Mesenchymal stem cell (in vitro differentiated cells and primary cell): ENCODE results near the gene PRXL2A.

Experiments
- DNase-seq: peaks from one replicate; pipeline ENCODE4 v3.0.0-alpha.2; 2013
- H2AFZ ChIP-seq: one replicate; pipeline ENCODE4 v1.6.1; 2013; ENCODE audit warnings: low read depth, mild to moderate bottlenecking, control low read depth, inconsistent platforms, low read length, moderate library complexity
- H2AK5ac ChIP-seq: 2 replicates; pipeline ENCODE4 v1.6.1; 2013; ENCODE audit warnings: low read length, moderate library complexity, mild to moderate bottlenecking, inconsistent platforms; ENCODE audit not compliant: severe bottlenecking
- H2BK120ac ChIP-seq: one replicate; pipeline ENCODE4 v1.6.1; 2013; ENCODE audit warnings: low read depth, mild to moderate bottlenecking, inconsistent platforms, low read length, moderate library complexity
- H2BK12ac ChIP-seq, 2 experiments: one replicate each; pipeline ENCODE4 v1.6.1; 2013; ENCODE audit warnings: inconsistent platforms in 2 of 2, low read length in 2 of 2, mild to moderate bottlenecking in 2 of 2, moderate library complexity in 2 of 2, control low read depth in 1 of 2
- H2BK15ac ChIP-seq: one replicate; pipeline ENCODE4 v1.6.1; 2013; ENCODE audit warnings: mild to moderate bottlenecking, low read depth, inconsistent platforms; ENCODE audit not compliant: poor library complexity, severe bottlenecking
- H2BK5ac ChIP-seq: 2 replicates; pipeline ENCODE4 v1.6.1; 2013; ENCODE audit warnings: low read depth, mild to moderate bottlenecking, low read length, control low read depth, inconsistent platforms; ENCODE audit not compliant: poor library complexity, severe bottlenecking
- H3K14ac ChIP-seq, 2 experiments: one replicate each; pipeline ENCODE4 v1.6.1; 2013; ENCODE audit warnings: inconsistent platforms in 2 of 2, low read length in 2 of 2, control low read depth in 1 of 2, mild to moderate bottlenecking in 1 of 2, moderate library complexity in 1 of 2
- H3K18ac ChIP-seq, 2 experiments: one replicate each; pipeline ENCODE4 v1.6.1; 2013; ENCODE audit warnings: inconsistent platforms in 2 of 2, low read length in 2 of 2, control low read depth in 1 of 2, low read depth in 1 of 2, mild to moderate bottlenecking in 1 of 2
- H3K23ac ChIP-seq, 2 experiments: one replicate each; pipeline ENCODE4 v1.6.1; 2013; ENCODE audit warnings: inconsistent platforms in 2 of 2, low read length in 2 of 2, mild to moderate bottlenecking in 2 of 2, moderate library complexity in 2 of 2, control low read depth in 1 of 2
- H3K27ac ChIP-seq: 2 replicates; pipeline ENCODE4 v1.5.1; 2013; ENCODE audit warnings: mild to moderate bottlenecking, moderate library complexity, low read length, control low read depth, inconsistent platforms; ENCODE audit not compliant: poor library complexity, severe bottlenecking
- H3K27me3 ChIP-seq, 2 experiments: 2 replicates each; pipeline versions ENCODE4 v1.6.1 to v1.7.0; 2013; ENCODE audit warnings: low read length in 2 of 2, mild to moderate bottlenecking in 2 of 2, moderate library complexity in 2 of 2, control low read depth in 1 of 2, inconsistent platforms in 1 of 2; ENCODE audit not compliant: control insufficient read depth in 1 of 2, insufficient read depth in 1 of 2
- H3K36me3 ChIP-seq, 2 experiments: 2 replicates each; pipeline versions ENCODE4 v1.6.1 to v1.7.0; 2013; ENCODE audit warnings: low read length in 2 of 2, control low read depth in 1 of 2, inconsistent platforms in 1 of 2, low read depth in 1 of 2, mild to moderate bottlenecking in 1 of 2; ENCODE audit not compliant: insufficient read depth in 2 of 2, control insufficient read depth in 1 of 2
- H3K4ac ChIP-seq, 2 experiments: one replicate each; pipeline ENCODE4 v1.6.1; 2013; ENCODE audit warnings: inconsistent platforms in 2 of 2, low read length in 2 of 2, mild to moderate bottlenecking in 2 of 2, moderate library complexity in 2 of 2, control low read depth in 1 of 2, low read depth in 1 of 2
- H3K4me1 ChIP-seq: 2 replicates; pipeline ENCODE4 v1.6.1; 2013; ENCODE audit warnings: low read depth, low read length, control low read depth; ENCODE audit not compliant: control insufficient read depth, insufficient read depth
- H3K4me2 ChIP-seq: 2 replicates; pipeline ENCODE4 v1.6.1; 2013; ENCODE audit warnings: low read length, mild to moderate bottlenecking, inconsistent platforms; ENCODE audit not compliant: poor library complexity, severe bottlenecking
- H3K4me3 ChIP-seq, 2 experiments: 2 replicates each; pipeline versions ENCODE4 v1.5.1 to v1.7.0; 2013; ENCODE audit warnings: low read length in 2 of 2, mild to moderate bottlenecking in 2 of 2, control low read depth in 1 of 2, low read depth in 1 of 2; ENCODE audit not compliant: insufficient read depth in 1 of 2
- H3K79me1 ChIP-seq: replicated peaks from 2 replicates; pipeline ENCODE4 v1.6.1; 2013; ENCODE audit warnings: mild to moderate bottlenecking, control low read depth, low read length, inconsistent platforms; ENCODE audit not compliant: poor library complexity, severe bottlenecking
- H3K9ac ChIP-seq: 2 replicates; pipeline ENCODE4 v1.7.0; 2013; ENCODE audit warnings: mild to moderate bottlenecking, low read length, moderate library complexity
- H3K9me3 ChIP-seq: 2 replicates; pipeline ENCODE4 v1.7.0; 2013; ENCODE audit warnings: mild to moderate bottlenecking, low read length; ENCODE audit not compliant: control insufficient read depth
- H4K8ac ChIP-seq: one replicate; pipeline ENCODE4 v1.6.1; 2013; ENCODE audit warnings: inconsistent platforms, mild to moderate bottlenecking, low read length, moderate library complexity
- H4K91ac ChIP-seq: one replicate; pipeline ENCODE4 v1.6.1; 2013; ENCODE audit warnings: mild to moderate bottlenecking, low read length, inconsistent platforms
- WGBS: methylation state at CpG from one replicate; pipeline ENCODE4 v1.1.7; 2013; ENCODE audit warnings: mixed read lengths; 5-methylcytosine and 5-hydroxymethylcytosine counted together

PRXL2A gene

GRCh38 chr10:80433134-80433533, 24.8 kb downstream of the PRXL2A start:
- Histone ChIP-seq H4K8ac (no peak overlapping the region), H3K4me1 (peaks cover 4% of the 10 kb centered on the region), H3K79me1 (no peaks in the 10 kb centered on the region), H3K23ac (no peak overlapping the region), H2AK5ac (no peak overlapping the region), H3K9ac (no peak overlapping the region), H3K4me2 (no peak overlapping the region), H3K27ac (no peak overlapping the region), H3K4me3 (no peak overlapping the region), H2BK12ac (no peak overlapping the region), H2AFZ (no peak overlapping the region), H2BK120ac (no peak overlapping the region), H2BK15ac (no peak overlapping the region), H4K91ac (no peak overlapping the region), H2BK5ac (no peak overlapping the region), H3K4ac (no peak overlapping the region), H3K27me3 (peaks cover 0 to 9% of the 10 kb centered on the region in 2 experiments), H3K9me3 (no peaks in the 10 kb centered on the region), H3K36me3 (peaks cover 4 to 13% of the 10 kb centered on the region in 2 experiments), H3K14ac (no peak overlapping the region), H3K18ac (no peak overlapping the region)
- DNase-seq: no peak
- WGBS: 82% methylated on average over 3 of the region's 3 CpGs

GRCh38 chr10:80436446-80437098, 28.2 kb downstream of the PRXL2A start:
- Histone ChIP-seq H3K36me3 (peaks cover 1 to 7% of the 10 kb centered on the region in 2 experiments), H2AFZ (no peak overlapping the region), H3K27me3 (peaks cover 0 to 15% of the 10 kb centered on the region in 2 experiments), H3K9me3 (no peaks in the 10 kb centered on the region), H2BK12ac (no peak overlapping the region), H2BK15ac (no peak overlapping the region), H3K9ac (no peak overlapping the region), H4K8ac (no peak overlapping the region), H4K91ac (no peak overlapping the region), H2AK5ac (no peak overlapping the region), H3K14ac (no peak overlapping the region), H3K4me2 (no peak overlapping the region), H3K27ac (no peak overlapping the region), H2BK5ac (no peak overlapping the region), H3K4me3 (no peak overlapping the region), H2BK120ac (no peak overlapping the region), H3K23ac (no peak overlapping the region), H3K18ac (no peak overlapping the region), H3K4me1 (no peaks in the 10 kb centered on the region), H3K4ac (no peak overlapping the region), H3K79me1 (no peaks in the 10 kb centered on the region)
- WGBS: 81% methylated on average over 6 of the region's 6 CpGs
- DNase-seq: no peak

- WGBS: 58% methylated on average over 2 of the region's 2 CpGs
Measured at GRCh38 chr10:80437227-80437626, 28.9 kb downstream of the PRXL2A start.

GRCh38 chr10:80441831-80442230, 33.5 kb downstream of the PRXL2A start:
- Histone ChIP-seq H3K27ac (no peak overlapping the region), H3K79me1 (no peaks in the 10 kb centered on the region)
- WGBS: 95% methylated on average over 8 of the region's 8 CpGs

More at GRCh38 chr10:80437227-80437626, 28.9 kb downstream of the PRXL2A start:
- H2AFZ ChIP-seq: no peak overlapping the region
- H3K36me3 ChIP-seq: peaks cover 0 to 7% of the 10 kb centered on the region in 2 experiments
- H3K14ac ChIP-seq: no peak overlapping the region
- no peak overlapping the region for H4K91ac ChIP-seq
- H3K4ac ChIP-seq: no peak overlapping the region
- no peak overlapping the region for H2BK5ac ChIP-seq
- no peaks in the 10 kb centered on the region for H3K79me1 ChIP-seq
- no peak overlapping the region for H2BK12ac ChIP-seq
- H3K27me3 ChIP-seq: peaks cover 0 to 15% of the 10 kb centered on the region in 2 experiments
- H3K4me1 ChIP-seq: no peaks in the 10 kb centered on the region
- no peak overlapping the region for H3K23ac ChIP-seq
- H3K9ac ChIP-seq: no peak overlapping the region
- no peak for DNase-seq
- no peaks in the 10 kb centered on the region for H3K9me3 ChIP-seq
- no peak overlapping the region for H3K4me3 ChIP-seq
- H2BK120ac ChIP-seq: no peak overlapping the region
- H3K4me2 ChIP-seq: no peak overlapping the region
- no peak overlapping the region for H3K27ac ChIP-seq
- H3K18ac ChIP-seq: no peak overlapping the region
- no peak overlapping the region for H2BK15ac ChIP-seq
- no peak overlapping the region for H4K8ac ChIP-seq
- no peak overlapping the region for H2AK5ac ChIP-seq

More at GRCh38 chr10:80441831-80442230, 33.5 kb downstream of the PRXL2A start:
- Histone ChIP-seq H2BK15ac (no peak overlapping the region), H3K23ac (no peak overlapping the region), H3K36me3 (no peaks in the 10 kb centered on the region), H3K9ac (no peak overlapping the region), H3K4me3 (no peak overlapping the region), H2AK5ac (no peak overlapping the region), H3K14ac (no peak overlapping the region), H4K91ac (no peak overlapping the region), H2BK12ac (no peak overlapping the region), H2BK5ac (no peak overlapping the region), H3K27me3 (peaks cover 0 to 15% of the 10 kb centered on the region in 2 experiments), H3K4ac (no peak overlapping the region), H2BK120ac (no peak overlapping the region), H3K4me1 (peaks cover 11% of the 10 kb centered on the region), H3K18ac (no peak overlapping the region), H3K4me2 (no peak overlapping the region), H2AFZ (no peak overlapping the region), H4K8ac (no peak overlapping the region), H3K9me3 (no peaks in the 10 kb centered on the region)
- no peak for DNase-seq
